UCSD-AML1 (cell line): ENCODE data around the gene DPEP3.

ENCODE experiments used
- DNase-seq: peaks from one replicate; lab custom pipeline; 2025; ENCODE audit not compliant: unreplicated experiment; lab: John Stamatoyannopoulos, UW

The DPEP3 gene

GRCh38 chr16:67967183-67967957, 12.9 kb downstream of the DPEP3 start:
- DNase-seq, result no peak

GRCh38 chr16:67966549-67967182, 13.6 kb downstream of the DPEP3 start:
- peak; percentile 29 for DNase-seq

- DNase-seq, result no peak
Measured at GRCh38 chr16:67965668-67966548, 14.4 kb downstream of the DPEP3 start.

GRCh38 chr16:67964477-67965131, 15.7 kb downstream of the DPEP3 start:
- no peak for DNase-seq

GRCh38 chr16:67963662-67964321, 16.5 kb downstream of the DPEP3 start:
- no peak for DNase-seq

GRCh38 chr16:67963292-67963661, 17.0 kb downstream of the DPEP3 start:
- no peak for DNase-seq

GRCh38 chr16:67962135-67962534, 18.2 kb downstream of the DPEP3 start:
- no peak for DNase-seq

GRCh38 chr16:67961551-67961957, 18.7 kb downstream of the DPEP3 start:
- DNase-seq, result no peak

GRCh38 chr16:67959536-67960329, 20.6 kb downstream of the DPEP3 start:
- DNase-seq, result no peak

- DNase-seq, result no peak
Measured at GRCh38 chr16:67957622-67958021, 22.7 kb downstream of the DPEP3 start.

- no peak for DNase-seq
Measured at GRCh38 chr16:67954421-67955196, 25.7 kb downstream of the DPEP3 start.

- DNase-seq, result no peak
Measured at GRCh38 chr16:67953641-67954375, 26.5 kb downstream of the DPEP3 start.

- DNase-seq, result no peak
Measured at GRCh38 chr16:67951485-67951884, 28.8 kb downstream of the DPEP3 start.

- DNase-seq, result no peak
Measured at GRCh38 chr16:67950335-67950843, 29.9 kb downstream of the DPEP3 start.

- DNase-seq, result no peak
Measured at GRCh38 chr16:67949645-67950044, 30.7 kb downstream of the DPEP3 start.

- DNase-seq, result no peak
Measured at GRCh38 chr16:67948015-67948414, 32.3 kb downstream of the DPEP3 start.

GRCh38 chr16:67946966-67947558, 33.2 kb downstream of the DPEP3 start:
- DNase-seq, result no peak

- no peak for DNase-seq
Measured at GRCh38 chr16:67946128-67946569, 34.1 kb downstream of the DPEP3 start.
